HEK293 (cell line): ENCODE data around the gene FLOT2.

Source experiments
- BCL11A ChIP-seq: fragments of 450-650 bp; formaldehyde crosslinking; IDR thresholded peaks from 2 replicates; pipeline ENCODE4 v1.5.1; 2016; ENCODE audit warnings: low read depth, missing biosample characterization, missing genetic modification characterization
- BCL6B ChIP-seq: fragments of 450-650 bp; formaldehyde crosslinking; IDR thresholded peaks from 2 replicates; pipeline ENCODE4 v1.5.1; 2017; ENCODE audit warnings: missing biosample characterization, missing genetic modification characterization
- KLF8 ChIP-seq: fragments of 450-650 bp; formaldehyde crosslinking; IDR thresholded peaks from 2 replicates; pipeline ENCODE4 v1.5.1; 2016; ENCODE audit warnings: missing biosample characterization, missing genetic modification characterization
- OVOL3 ChIP-seq: fragments of 450-650 bp; formaldehyde crosslinking; IDR thresholded peaks from 2 replicates; pipeline ENCODE4 v1.5.1; 2016; ENCODE audit warnings: missing biosample characterization, missing genetic modification characterization
- PBX3 ChIP-seq: sonication (generic); formaldehyde crosslinking; IDR thresholded peaks from 2 replicates; pipeline ENCODE4 v1.8.1; 2022; ENCODE audit warnings: mild to moderate bottlenecking, moderate library complexity, missing genetic modification reagents
- SCRT1 ChIP-seq: fragments of 450-650 bp; formaldehyde crosslinking; IDR thresholded peaks from 2 replicates; pipeline ENCODE4 v1.5.1; 2016; ENCODE audit warnings: missing biosample characterization, missing genetic modification characterization, borderline replicate concordance
- ZBTB21 ChIP-seq: fragments of 450-650 bp; formaldehyde crosslinking; IDR thresholded peaks from 2 replicates; pipeline ENCODE4 v1.5.1; 2017; ENCODE audit warnings: missing biosample characterization, missing genetic modification characterization
- ZBTB6 ChIP-seq: fragments of 450-650 bp; formaldehyde crosslinking; IDR thresholded peaks from 2 replicates; pipeline ENCODE4 v1.5.1; 2017; ENCODE audit warnings: missing biosample characterization, missing genetic modification characterization
- ZNF114 ChIP-seq: fragments of 450-650 bp; formaldehyde crosslinking; IDR thresholded peaks from 2 replicates; pipeline ENCODE4 v1.5.0; 2017; ENCODE audit warnings: missing biosample characterization, missing genetic modification characterization
- ZNF157 ChIP-seq: fragments of 450-650 bp; formaldehyde crosslinking; IDR thresholded peaks from 2 replicates; pipeline ENCODE4 v1.5.1; 2016; ENCODE audit warnings: missing biosample characterization, missing genetic modification characterization
- ZNF18 ChIP-seq: fragments of 450-650 bp; formaldehyde crosslinking; IDR thresholded peaks from 2 replicates; pipeline ENCODE4 v1.5.1; 2016; ENCODE audit warnings: missing biosample characterization, missing genetic modification characterization
- ZNF184 ChIP-seq: fragments of 450-650 bp; IDR thresholded peaks from 2 replicates; pipeline ENCODE4 v1.5.1; 2018; ENCODE audit warnings: missing biosample characterization, mild to moderate bottlenecking, missing genetic modification characterization
- ZNF211 ChIP-seq: fragments of 450-650 bp; formaldehyde crosslinking; IDR thresholded peaks from 2 replicates; pipeline ENCODE4 v1.5.1; 2016; ENCODE audit warnings: low read depth, missing biosample characterization, missing genetic modification characterization
- ZNF239 ChIP-seq: fragments of 450-650 bp; formaldehyde crosslinking; IDR thresholded peaks from 2 replicates; pipeline ENCODE4 v1.5.1; 2016; ENCODE audit warnings: missing biosample characterization, missing genetic modification characterization
- ZNF274 ChIP-seq, 2 experiments: fragments of 200-500 bp in 1 of 2; fragments of 450-650 bp in 1 of 2; sonication (Bioruptor generic) in 1 of 2; formaldehyde crosslinking in 1 of 2; IDR thresholded peaks; 2 replicates each; pipeline versions ENCODE4 v1.5.1 to v1.6.1; 2014 to 2016; ENCODE audit warnings: borderline replicate concordance in 1 of 2, inconsistent platforms in 1 of 2, low read length in 1 of 2, missing biosample characterization in 1 of 2, missing genetic modification characterization in 1 of 2
- ZNF311 ChIP-seq: fragments of 450-650 bp; formaldehyde crosslinking; IDR thresholded peaks from 2 replicates; pipeline ENCODE4 v1.5.1; 2017; ENCODE audit warnings: missing biosample characterization, missing genetic modification characterization, borderline replicate concordance
- ZNF350 ChIP-seq: fragments of 450-650 bp; formaldehyde crosslinking; IDR thresholded peaks from 2 replicates; pipeline ENCODE4 v1.5.0; 2017; ENCODE audit warnings: missing biosample characterization, mild to moderate bottlenecking, missing genetic modification characterization
- ZNF391 ChIP-seq: fragments of 450-650 bp; formaldehyde crosslinking; IDR thresholded peaks from 2 replicates; pipeline ENCODE4 v1.5.1; 2016; ENCODE audit warnings: low read depth, missing biosample characterization, missing genetic modification characterization, borderline replicate concordance
- ZNF423 ChIP-seq: fragments of 450-650 bp; formaldehyde crosslinking; IDR thresholded peaks from 2 replicates; pipeline ENCODE4 v1.5.1; 2016; ENCODE audit warnings: missing biosample characterization, missing genetic modification characterization
- ZNF501 ChIP-seq: fragments of 450-650 bp; formaldehyde crosslinking; IDR thresholded peaks from 2 replicates; pipeline ENCODE4 v1.5.1; 2016; ENCODE audit warnings: missing biosample characterization, missing genetic modification characterization
- ZNF530 ChIP-seq: fragments of 450-650 bp; formaldehyde crosslinking; IDR thresholded peaks from 2 replicates; pipeline ENCODE4 v1.5.1; 2016; ENCODE audit warnings: low read depth, missing biosample characterization, missing genetic modification characterization
- ZNF629 ChIP-seq: fragments of 450-650 bp; formaldehyde crosslinking; IDR thresholded peaks from 2 replicates; pipeline ENCODE4 v1.5.1; 2017; ENCODE audit warnings: missing biosample characterization, missing genetic modification characterization
- ZNF639 ChIP-seq: fragments of 450-650 bp; formaldehyde crosslinking; IDR thresholded peaks from 2 replicates; pipeline ENCODE4 v1.5.1; 2016; ENCODE audit warnings: missing biosample characterization, missing genetic modification characterization
- ZNF654 ChIP-seq: fragments of 450-650 bp; formaldehyde crosslinking; IDR thresholded peaks from 2 replicates; pipeline ENCODE4 v1.5.1; 2016; ENCODE audit warnings: low read depth, missing biosample characterization, missing genetic modification characterization
- ZNF677 ChIP-seq: fragments of 450-650 bp; IDR thresholded peaks from 2 replicates; pipeline ENCODE4 v1.5.0; 2018; ENCODE audit warnings: missing biosample characterization, mild to moderate bottlenecking, missing genetic modification characterization, moderate library complexity
- ZNF76 ChIP-seq: fragments of 450-650 bp; formaldehyde crosslinking; IDR thresholded peaks from 2 replicates; pipeline ENCODE4; 2016; ENCODE audit warnings: low read depth, missing biosample characterization, missing genetic modification characterization, borderline replicate concordance
- ZNF777 ChIP-seq: fragments of 450-650 bp; formaldehyde crosslinking; IDR thresholded peaks from 2 replicates; pipeline ENCODE4 v1.5.1; 2017; ENCODE audit warnings: missing biosample characterization, missing genetic modification characterization, borderline replicate concordance
- ZSCAN18 ChIP-seq: fragments of 450-650 bp; formaldehyde crosslinking; IDR thresholded peaks from 2 replicates; pipeline ENCODE4 v1.5.1; 2016; ENCODE audit warnings: missing biosample characterization, missing genetic modification characterization
- ZSCAN30 ChIP-seq: fragments of 450-650 bp; IDR thresholded peaks from 2 replicates; pipeline ENCODE4 v1.5.1; 2018; ENCODE audit warnings: missing biosample characterization, mild to moderate bottlenecking, missing genetic modification characterization, moderate library complexity
- ZSCAN5A ChIP-seq: fragments of 450-650 bp; formaldehyde crosslinking; IDR thresholded peaks from 2 replicates; pipeline ENCODE4 v1.5.1; 2016; ENCODE audit warnings: missing biosample characterization, missing genetic modification characterization

FLOT2 gene

GRCh38 chr17:28902819-28903545, 5.4 kb upstream of the FLOT2 start, which contains the start of gene DHRS13 (continued):
- TF ChIP-seq ZNF350, result no peak
- no peak for TF ChIP-seq ZNF274 (IDR thresholded peaks at IDR 0.05; ENCODE audit: low read length)
- no peak for TF ChIP-seq ZNF274 (tag by site-specific recombination; IDR thresholded peaks at IDR 0.05; ENCODE audit: borderline replicate concordance)
- TF ChIP-seq ZNF654 (tag by site-specific recombination), result no peak
- no peak for TF ChIP-seq OVOL3 (tag by site-specific recombination)
- TF ChIP-seq KLF8 (tag by site-specific recombination), result peak; percentile 81
- no peak for TF ChIP-seq ZBTB21 (tag by site-specific recombination)
- no peak for TF ChIP-seq ZNF677 (tag by site-specific recombination)
- TF ChIP-seq BCL11A, result no peak
- no peak; the same call in 1 of the 2 replicates for TF ChIP-seq ZNF639 (tag by site-specific recombination)
- no peak for TF ChIP-seq ZNF211 (tag by site-specific recombination)
- TF ChIP-seq ZNF423 (tag by site-specific recombination), result peak; percentile 38; the same call in 1 of the 2 replicates
- TF ChIP-seq BCL6B (tag by site-specific recombination), result no peak
- no peak for TF ChIP-seq ZSCAN5A
- no peak for TF ChIP-seq ZNF76 (tag by site-specific recombination)
- peak; percentile 75; the same call in 1 of the 2 replicates for TF ChIP-seq ZNF184 (tag by site-specific recombination)
- no peak for TF ChIP-seq ZNF157 (tag by site-specific recombination)
- TF ChIP-seq ZNF18 (tag by site-specific recombination), result peak; percentile 98
- TF ChIP-seq ZSCAN30 (tag by site-specific recombination), result peak; percentile 95
- no peak for TF ChIP-seq ZNF311 (tag by site-specific recombination)
- no peak for TF ChIP-seq ZBTB6
- TF ChIP-seq ZNF239 (tag by site-specific recombination), result no peak
- peak; percentile 64; the same call in 1 of the 2 replicates for TF ChIP-seq ZNF629 (tag by site-specific recombination)
- no peak for TF ChIP-seq ZNF530 (tag by site-specific recombination)
- no peak for TF ChIP-seq SCRT1
- no peak for TF ChIP-seq ZSCAN18 (tag by site-specific recombination)
- TF ChIP-seq ZNF114 (tag by site-specific recombination), result no peak
- TF ChIP-seq ZNF391 (tag by site-specific recombination), result peak; percentile 33; the same call in 1 of the 2 replicates
- TF ChIP-seq ZNF501 (tag by site-specific recombination), result peak; percentile 86
- TF ChIP-seq PBX3, result peak; percentile 95
- no peak for TF ChIP-seq ZNF777 (tag by site-specific recombination)
